ENCODE measurements around the gene PRSS8.
A peak's percentile ranks its signal among the peaks of the same experiment; 100 is the strongest.
"Not testable (repeated sequence)": the region's sequence is repeated elsewhere in the genome, so short reads cannot be mapped to it uniquely, and the experiment has no call there.

PRSS8 gene

DNA sequence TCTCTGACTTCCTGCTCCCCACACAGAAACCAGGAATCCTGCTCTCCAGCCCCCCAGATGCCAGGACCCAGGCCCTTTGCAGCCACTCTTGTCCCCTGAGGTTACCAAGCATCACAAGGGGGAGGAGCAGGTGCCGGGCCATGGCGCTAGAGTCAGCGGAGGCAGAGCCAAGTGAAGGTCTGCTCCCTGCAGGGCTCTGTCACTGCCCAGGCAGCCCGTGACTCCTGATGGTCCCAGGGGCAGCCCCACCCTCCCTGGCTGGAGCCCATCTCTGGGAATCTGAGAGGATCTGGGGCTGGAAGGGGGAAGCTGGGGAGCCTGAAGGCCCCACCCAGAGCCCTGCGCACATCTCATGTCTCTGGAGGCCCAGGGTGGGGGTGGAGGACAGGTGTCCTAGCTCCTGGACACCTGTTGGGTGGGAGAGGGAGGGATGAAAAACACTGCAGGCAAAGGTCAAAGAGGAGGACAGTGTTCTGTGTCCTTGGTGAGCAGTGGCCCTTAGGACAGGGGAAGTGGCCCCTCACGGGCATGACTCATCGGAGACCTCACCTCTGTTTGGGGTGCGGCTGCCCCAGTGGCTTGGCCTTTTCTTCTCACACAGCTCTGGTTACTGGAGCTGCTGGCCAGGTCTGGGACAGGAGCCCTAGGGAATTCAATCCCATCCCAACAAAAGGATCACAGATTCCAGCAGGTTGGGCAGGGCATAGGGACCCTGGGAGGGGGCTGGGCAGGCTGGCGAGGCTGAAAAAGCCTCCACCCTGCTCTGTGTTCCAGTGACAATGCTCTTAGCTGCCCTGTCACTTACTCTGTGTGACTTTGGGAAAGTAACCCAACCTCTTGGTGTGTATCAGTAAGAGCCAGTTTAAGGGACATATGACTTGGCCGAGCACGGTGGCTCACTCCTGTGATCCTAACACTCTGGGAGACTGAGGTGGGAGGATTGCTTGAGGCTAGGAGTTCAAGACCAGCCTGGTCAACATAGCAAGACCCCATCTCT, 14.7 kb upstream of the PRSS8 start, which contains the start of gene PRSS36:
PRSS36 (minus strand) TSS at position 173 of the 997 bp plus-strand sequence; CDS start at position 142, 31 bp downstream.
- Mint-ChIP-seq H3K27ac (no peak within 1 kb of the TSS), H3K9me3 (no peaks in the 10 kb centered on the region), H3K27me3 (no peaks in the 10 kb centered on the region), H3K4me3 (no peak within 1 kb of the TSS), H3K4me1 (ENCODE audit: low read depth) (no peaks in the 10 kb centered on the region), H3K36me3 (ENCODE audit: low read depth) (no peaks in the 10 kb centered on the region)
- no peak for DNase-seq

GRCh38 chr16:31149332-31149731, 13.8 kb upstream of the PRSS8 start:
- no peak overlapping the region for H3K4me3 Mint-ChIP-seq
- H3K9me3 Mint-ChIP-seq = no peaks in the 10 kb centered on the region
- H3K36me3 Mint-ChIP-seq (ENCODE audit: low read depth) = no peaks in the 10 kb centered on the region
- DNase-seq = no peak
- no peak overlapping the region for H3K27ac Mint-ChIP-seq
- no peaks in the 10 kb centered on the region for H3K4me1 Mint-ChIP-seq (ENCODE audit: low read depth)
- no peaks in the 10 kb centered on the region for H3K27me3 Mint-ChIP-seq

- no peaks in the 10 kb centered on the region for H3K27me3 Mint-ChIP-seq
- no peak for DNase-seq
- no peaks in the 10 kb centered on the region for H3K9me3 Mint-ChIP-seq
- H3K4me3 Mint-ChIP-seq = no peak overlapping the region
- H3K36me3 Mint-ChIP-seq (ENCODE audit: low read depth) = no peaks in the 10 kb centered on the region
- no peaks in the 10 kb centered on the region for H3K4me1 Mint-ChIP-seq (ENCODE audit: low read depth)
- H3K27ac Mint-ChIP-seq = no peak overlapping the region
These were observed 13.4 kb upstream of the PRSS8 start for GRCh38 chr16:31148896-31149295.

- no peak overlapping the region for H3K4me3 Mint-ChIP-seq
- no peaks in the 10 kb centered on the region for H3K36me3 Mint-ChIP-seq (ENCODE audit: low read depth)
- no peaks in the 10 kb centered on the region for H3K27me3 Mint-ChIP-seq
- H3K4me1 Mint-ChIP-seq (ENCODE audit: low read depth) = peaks cover 6% of the 10 kb centered on the region
- DNase-seq = no peak
- no peaks in the 10 kb centered on the region for H3K9me3 Mint-ChIP-seq
- no peak overlapping the region for H3K27ac Mint-ChIP-seq
These were observed 12.8 kb upstream of the PRSS8 start for GRCh38 chr16:31148281-31148728.

- H3K27me3 Mint-ChIP-seq = no peaks in the 10 kb centered on the region
- H3K4me1 Mint-ChIP-seq (ENCODE audit: low read depth) = peaks cover 6% of the 10 kb centered on the region
- no peak overlapping the region for H3K27ac Mint-ChIP-seq
- no peaks in the 10 kb centered on the region for H3K36me3 Mint-ChIP-seq (ENCODE audit: low read depth)
- H3K4me3 Mint-ChIP-seq = no peak overlapping the region
- no peaks in the 10 kb centered on the region for H3K9me3 Mint-ChIP-seq
- no peak for DNase-seq
These were observed 12.0 kb upstream of the PRSS8 start for GRCh38 chr16:31147574-31147973.

DNA sequence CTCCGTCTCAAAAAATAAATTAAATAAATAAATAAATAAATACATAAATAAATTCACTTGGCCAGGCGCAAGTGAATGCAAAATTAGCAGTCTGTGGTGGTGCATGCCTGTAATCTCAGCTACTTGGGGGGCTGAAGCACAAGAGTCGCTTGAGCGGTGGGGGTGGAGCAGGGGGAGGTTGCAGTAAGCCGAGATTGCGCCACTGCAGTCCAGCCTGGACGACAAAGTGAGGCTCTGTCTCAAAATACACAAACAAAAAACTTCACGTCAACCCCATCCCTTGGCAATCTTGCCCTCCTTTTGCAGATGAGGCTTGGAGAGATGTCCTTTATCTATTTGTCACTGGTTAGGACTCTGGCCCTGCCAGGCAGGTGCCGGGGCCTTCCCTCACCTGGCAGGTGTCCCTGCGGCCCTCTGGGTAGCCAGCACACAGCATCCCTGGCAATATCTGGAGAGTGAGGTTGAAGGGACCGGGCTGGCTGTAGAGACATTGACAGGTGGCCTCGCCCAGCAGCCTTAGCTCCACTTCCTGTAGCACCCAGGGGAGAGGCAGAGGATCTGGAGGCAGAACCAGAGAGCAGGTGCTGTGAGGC, 10.0 kb upstream of the PRSS8 start:
- DNase-seq = no peak
- H3K4me3 Mint-ChIP-seq = no peak overlapping the region
- no peaks in the 10 kb centered on the region for H3K9me3 Mint-ChIP-seq
- H3K4me1 Mint-ChIP-seq (ENCODE audit: low read depth) = peaks cover 14% of the 10 kb centered on the region
- H3K27me3 Mint-ChIP-seq = no peaks in the 10 kb centered on the region
- H3K27ac Mint-ChIP-seq = no peak overlapping the region
- H3K36me3 Mint-ChIP-seq (ENCODE audit: low read depth) = no peaks in the 10 kb centered on the region

DNA sequence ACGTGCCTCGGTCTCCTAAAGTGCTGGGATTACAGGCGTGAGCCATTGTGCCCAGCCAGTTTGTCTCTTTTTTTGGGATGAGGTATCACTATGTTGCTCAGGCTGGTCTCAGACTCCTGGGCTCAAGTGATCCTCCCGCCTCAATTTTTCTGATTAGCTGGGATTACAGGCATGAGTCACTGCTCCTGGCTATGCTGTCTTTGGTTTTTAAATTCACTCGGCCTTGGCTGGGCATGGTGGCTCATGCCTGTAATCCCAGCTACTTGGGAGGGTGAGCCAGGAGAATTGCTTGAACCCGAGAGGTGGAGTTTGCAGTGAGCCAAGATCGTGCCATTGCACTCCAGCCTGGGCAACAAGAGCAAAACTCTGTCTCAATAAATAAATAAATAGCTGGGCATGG, 8.9 kb upstream of the PRSS8 start:
- H3K4me3 Mint-ChIP-seq; H3K27me3 Mint-ChIP-seq; H3K27ac Mint-ChIP-seq; H3K36me3 Mint-ChIP-seq (ENCODE audit: low read depth); DNase-seq; H3K9me3 Mint-ChIP-seq: not testable (repeated sequence)
- peaks cover 14% of the 10 kb centered on the region for H3K4me1 Mint-ChIP-seq (ENCODE audit: low read depth)

DNA sequence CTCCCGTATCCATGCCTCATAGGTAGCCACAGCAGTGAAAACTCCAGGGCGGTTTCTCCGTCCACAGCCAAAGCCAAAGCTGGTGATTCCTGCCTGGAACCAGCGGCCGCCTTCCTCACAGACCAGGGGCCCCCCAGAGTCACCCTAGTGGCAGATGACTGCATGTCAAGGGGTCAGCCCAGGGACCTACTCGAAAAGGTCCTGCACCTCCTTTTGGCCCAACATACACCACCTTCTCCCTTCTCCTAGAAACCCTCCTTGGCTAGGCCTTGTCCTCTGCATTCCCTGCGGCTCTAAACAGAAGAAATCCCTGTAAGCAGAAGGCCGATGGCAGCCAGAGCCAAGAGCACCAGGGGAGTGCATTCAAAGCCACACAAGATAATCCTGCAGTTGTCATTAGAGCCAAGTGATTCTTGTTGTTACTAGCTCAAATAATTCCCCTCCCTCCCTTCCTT, 8.2 kb upstream of the PRSS8 start:
- no peaks in the 10 kb centered on the region for H3K9me3 Mint-ChIP-seq
- H3K27ac Mint-ChIP-seq = peak overlapping the region; percentile 59
- H3K36me3 Mint-ChIP-seq (ENCODE audit: low read depth) = no peaks in the 10 kb centered on the region

GRCh38 chr16:31143011-31143693, 7.6 kb upstream of the PRSS8 start:
- Mint-ChIP-seq H3K36me3 (ENCODE audit: low read depth) (no peaks in the 10 kb centered on the region), H3K4me3 (peak overlapping the region; percentile 23), H3K4me1 (ENCODE audit: low read depth) (peaks cover 14% of the 10 kb centered on the region), H3K27ac (peak overlapping the region; percentile 59), H3K9me3 (no peaks in the 10 kb centered on the region), H3K27me3 (no peaks in the 10 kb centered on the region)
- no peak for DNase-seq

More for the DNA sequence above, 8.2 kb upstream of the PRSS8 start:
- no peaks in the 10 kb centered on the region for H3K27me3 Mint-ChIP-seq
- no peak for DNase-seq
- peaks cover 14% of the 10 kb centered on the region for H3K4me1 Mint-ChIP-seq (ENCODE audit: low read depth)
- no peak overlapping the region for H3K4me3 Mint-ChIP-seq

- Mint-ChIP-seq H3K4me3 (peak overlapping the region; percentile 73), H3K9me3 (no peaks in the 10 kb centered on the region), H3K27me3 (no peaks in the 10 kb centered on the region), H3K36me3 (ENCODE audit: low read depth) (no peaks in the 10 kb centered on the region), H3K4me1 (ENCODE audit: low read depth) (peaks cover 14% of the 10 kb centered on the region), H3K27ac (peak overlapping the region; percentile 92)
- peak; percentile 99 for DNase-seq
These were observed 6.8 kb upstream of the PRSS8 start for GRCh38 chr16:31142109-31143010.

DNA sequence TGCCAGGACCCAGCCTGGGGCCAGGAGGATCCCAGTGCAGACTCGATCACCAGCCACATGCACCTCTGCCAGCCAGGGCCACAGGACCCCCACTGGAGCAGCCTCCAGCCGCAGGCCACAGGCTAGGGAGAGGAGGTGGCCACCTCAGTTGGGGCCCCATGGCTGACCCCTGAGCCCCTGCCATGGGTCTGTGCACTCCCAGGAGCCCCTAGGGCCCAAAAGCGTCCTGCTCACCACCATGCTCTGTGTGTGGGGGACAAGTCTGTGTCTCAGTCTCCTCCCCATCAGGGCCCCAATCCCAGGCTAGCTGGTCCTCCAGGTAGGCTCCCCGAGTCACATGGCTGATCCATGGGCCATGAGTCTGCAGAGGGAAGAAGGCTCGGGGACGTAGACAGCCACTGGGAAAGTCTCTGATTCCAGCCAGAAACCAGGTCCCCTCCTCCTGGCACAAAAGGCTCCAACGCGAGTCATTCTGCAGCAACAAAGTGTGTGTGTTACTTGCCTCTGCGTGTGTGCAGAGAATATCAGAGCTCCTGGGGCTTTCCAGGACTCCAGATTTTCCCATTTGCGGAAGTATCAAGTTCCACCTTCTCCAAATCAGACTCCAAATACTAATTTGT, 6.1 kb upstream of the PRSS8 start:
- Mint-ChIP-seq H3K27ac (peak overlapping the region; percentile 92), H3K4me1 (ENCODE audit: low read depth) (peaks cover 14% of the 10 kb centered on the region), H3K36me3 (ENCODE audit: low read depth) (no peaks in the 10 kb centered on the region), H3K27me3 (no peaks in the 10 kb centered on the region), H3K9me3 (no peaks in the 10 kb centered on the region), H3K4me3 (peak overlapping the region; percentile 73)
- peak; percentile 48 for DNase-seq

DNA sequence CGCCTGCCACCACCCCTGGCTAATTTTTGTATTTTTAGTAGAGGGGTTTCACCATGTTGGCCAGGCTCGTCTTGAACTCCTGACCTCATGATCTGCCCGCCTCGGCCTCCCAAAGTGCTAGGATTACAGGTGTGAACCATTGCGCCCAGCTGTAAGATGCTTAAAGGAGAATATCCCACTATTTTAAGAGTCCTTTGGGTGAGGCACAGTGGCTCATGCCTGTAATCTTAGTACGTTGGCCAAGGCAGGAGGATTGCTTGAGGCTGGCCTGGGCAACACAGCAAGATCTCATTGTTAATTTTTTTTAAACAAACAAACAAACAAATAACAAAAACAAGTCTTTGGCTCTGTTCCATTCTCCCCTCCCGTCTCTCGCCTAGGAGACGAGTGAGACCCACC, 5.5 kb upstream of the PRSS8 start:
- not testable (repeated sequence) for H3K36me3 Mint-ChIP-seq (ENCODE audit: low read depth); H3K27me3 Mint-ChIP-seq; H3K4me3 Mint-ChIP-seq

More for the DNA sequence above, 5.5 kb upstream of the PRSS8 start:
- not testable (repeated sequence) for DNase-seq, H3K27ac Mint-ChIP-seq, H3K9me3 Mint-ChIP-seq
- peaks cover 14% of the 10 kb centered on the region for H3K4me1 Mint-ChIP-seq (ENCODE audit: low read depth)

Measured in activated T-cell treated with anti-CD3 and anti-CD28 coated beads, Interleukin-2, amount 50 U/mL, for 24 hours (primary cell).